Osteoblast (primary cell): ENCODE data around the gene TBC1D4. TPM values are rescaled to one million over a fixed set of nuclear protein-coding genes. Genes with fewer than 3 reads are reported as not detected.

ENCODE experiments used
- DNase-seq: peaks from one replicate; pipeline ENCODE4 v3.0.0; 2011; ENCODE audit warnings: low spot score, mixed read lengths; ENCODE audit not compliant: insufficient read length; ENCODE audit errors: missing footprints
- H2AFZ ChIP-seq: 2 replicates; pipeline ENCODE4 v1.6.0; 2011; ENCODE audit warnings: mild to moderate bottlenecking, low read length
- H3K27ac ChIP-seq: 2 replicates; pipeline ENCODE4 v1.5.1; 2011; ENCODE audit warnings: mild to moderate bottlenecking, low read depth, low read length, moderate library complexity
- H3K27me3 ChIP-seq: 2 replicates; pipeline ENCODE4 v1.6.0; 2012; ENCODE audit warnings: mild to moderate bottlenecking, control low read depth, inconsistent platforms, low read length, moderate library complexity; ENCODE audit not compliant: insufficient read depth
- H3K36me3 ChIP-seq: 2 replicates; pipeline ENCODE4 v1.5.1; 2011; ENCODE audit warnings: mild to moderate bottlenecking, low read length, control low read depth, moderate library complexity; ENCODE audit not compliant: insufficient read depth
- H3K4me1 ChIP-seq: 2 replicates; pipeline ENCODE4 v1.5.1; 2011; ENCODE audit warnings: mild to moderate bottlenecking, low read length, control low read depth, moderate library complexity; ENCODE audit not compliant: insufficient read depth
- H3K4me2 ChIP-seq: 2 replicates; pipeline ENCODE4 v1.6.0; 2011; ENCODE audit warnings: mild to moderate bottlenecking, low read length; ENCODE audit not compliant: insufficient read depth
- H3K4me3 ChIP-seq: fragments of 200-600 bp; sonication (generic); 3 replicates; pipeline ENCODE4 v1.5.1; 2012; ENCODE audit warnings: mild to moderate bottlenecking, low read length, inconsistent platforms; ENCODE audit not compliant: insufficient read depth
- H3K79me2 ChIP-seq: 2 replicates; pipeline ENCODE4 v1.6.0; 2012; ENCODE audit warnings: mild to moderate bottlenecking, low read length, control low read depth, inconsistent platforms; ENCODE audit not compliant: insufficient read depth
- H3K9me3 ChIP-seq: 2 replicates; pipeline ENCODE4 v1.5.1; 2011; ENCODE audit warnings: low read depth, low read length, control low read depth
- H4K20me1 ChIP-seq: 2 replicates; pipeline ENCODE4 v1.6.0; 2012; ENCODE audit warnings: mild to moderate bottlenecking, low read length, control low read depth; ENCODE audit not compliant: insufficient read depth
- total RNA-seq: library from RNA; depleted of rRNA; stranded (reverse); fragments of >200 nt; gene quantifications from 2 replicates; pipeline ENCODE4 v1.2.3, GENCODE V29; 2012
- TF ChIP-seq, protein P1 (sequence below): IDR thresholded peaks from 2 replicates; pipeline ENCODE4 v1.5.1; 2011; ENCODE audit warnings: mild to moderate bottlenecking, low read depth, low read length, moderate library complexity; ENCODE audit errors: extremely low read depth

Gene TBC1D4
- total RNA-seq, 1 donor: 19.5 TPM

DNA sequence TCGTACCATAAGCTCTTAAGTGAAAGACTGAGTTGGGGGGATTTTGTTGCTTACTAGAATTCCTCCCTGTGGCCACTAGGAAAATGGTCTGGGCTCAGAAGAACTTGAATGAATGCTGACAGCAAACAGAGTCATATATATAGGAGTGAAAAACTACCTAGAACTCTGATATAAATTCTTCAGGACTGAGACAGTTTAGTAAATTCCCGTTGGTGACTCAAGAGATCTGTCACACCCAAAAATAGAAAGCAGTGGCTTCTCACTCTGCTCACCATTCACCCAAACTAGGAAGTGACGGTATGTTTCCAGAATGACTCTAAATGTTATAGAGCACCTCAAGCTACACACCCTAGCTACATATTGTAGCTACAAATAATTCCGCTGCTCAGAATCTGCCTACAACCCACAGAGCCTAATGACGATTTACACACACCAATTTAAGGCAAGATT lies 116.2 kb downstream of the TBC1D4 start:
- H3K27me3 ChIP-seq: no peaks in the 10 kb centered on the region
- H3K4me1 ChIP-seq: peaks cover 46% of the 10 kb centered on the region
- TF ChIP-seq, protein P1, sequence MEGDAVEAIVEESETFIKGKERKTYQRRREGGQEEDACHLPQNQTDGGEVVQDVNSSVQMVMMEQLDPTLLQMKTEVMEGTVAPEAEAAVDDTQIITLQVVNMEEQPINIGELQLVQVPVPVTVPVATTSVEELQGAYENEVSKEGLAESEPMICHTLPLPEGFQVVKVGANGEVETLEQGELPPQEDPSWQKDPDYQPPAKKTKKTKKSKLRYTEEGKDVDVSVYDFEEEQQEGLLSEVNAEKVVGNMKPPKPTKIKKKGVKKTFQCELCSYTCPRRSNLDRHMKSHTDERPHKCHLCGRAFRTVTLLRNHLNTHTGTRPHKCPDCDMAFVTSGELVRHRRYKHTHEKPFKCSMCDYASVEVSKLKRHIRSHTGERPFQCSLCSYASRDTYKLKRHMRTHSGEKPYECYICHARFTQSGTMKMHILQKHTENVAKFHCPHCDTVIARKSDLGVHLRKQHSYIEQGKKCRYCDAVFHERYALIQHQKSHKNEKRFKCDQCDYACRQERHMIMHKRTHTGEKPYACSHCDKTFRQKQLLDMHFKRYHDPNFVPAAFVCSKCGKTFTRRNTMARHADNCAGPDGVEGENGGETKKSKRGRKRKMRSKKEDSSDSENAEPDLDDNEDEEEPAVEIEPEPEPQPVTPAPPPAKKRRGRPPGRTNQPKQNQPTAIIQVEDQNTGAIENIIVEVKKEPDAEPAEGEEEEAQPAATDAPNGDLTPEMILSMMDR: peak; percentile 25
- no peaks in the 10 kb centered on the region for H3K9me3 ChIP-seq
- H3K4me3 ChIP-seq: peak overlapping the region; percentile 32
- peak; percentile 85 for DNase-seq
- no peak overlapping the region for H2AFZ ChIP-seq
- no peaks in the 10 kb centered on the region for H3K36me3 ChIP-seq
- H3K4me2 ChIP-seq: peak overlapping the region; percentile 66
- peaks cover 35% of the 10 kb centered on the region for H3K79me2 ChIP-seq
- no peaks in the 10 kb centered on the region for H4K20me1 ChIP-seq
- H3K27ac ChIP-seq: peak overlapping the region; percentile 88

DNA sequence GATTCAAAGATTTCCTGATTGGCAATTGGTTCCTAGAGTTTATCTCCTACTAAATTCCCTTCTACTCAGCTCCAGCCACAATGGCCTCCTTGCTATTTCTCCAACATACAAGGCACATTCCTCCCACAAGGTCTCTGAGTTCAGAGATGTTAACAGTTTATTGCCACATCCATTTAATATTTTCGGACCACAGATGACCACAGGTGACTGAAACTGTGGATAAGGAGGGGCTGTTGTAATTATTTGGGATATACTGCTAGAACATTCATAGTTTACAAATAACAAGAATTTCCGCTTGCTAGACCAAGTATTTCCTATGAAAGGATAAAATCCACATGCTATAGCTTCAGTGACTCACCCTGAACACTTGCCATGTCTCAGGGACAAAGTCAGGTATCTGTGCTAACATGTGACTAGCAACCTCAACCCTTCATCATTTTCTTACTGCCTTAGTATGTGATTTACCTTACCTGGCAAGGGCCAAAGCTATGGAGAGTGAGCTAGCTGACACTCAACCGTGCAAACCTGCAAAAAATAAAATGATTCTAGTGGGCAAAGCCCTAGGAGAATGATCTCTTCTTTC lies 117.7 kb downstream of the TBC1D4 start:
- TF ChIP-seq, protein P1: no peak
- DNase-seq: no peak
- H4K20me1 ChIP-seq: no peaks in the 10 kb centered on the region
- no peaks in the 10 kb centered on the region for H3K27me3 ChIP-seq
- H3K4me3 ChIP-seq: no peak overlapping the region
- H3K79me2 ChIP-seq: peaks cover 26% of the 10 kb centered on the region
- H3K9me3 ChIP-seq: no peaks in the 10 kb centered on the region
- no peak overlapping the region for H3K4me2 ChIP-seq
- no peaks in the 10 kb centered on the region for H3K36me3 ChIP-seq
- H2AFZ ChIP-seq: no peak overlapping the region
- H3K4me1 ChIP-seq: peaks cover 59% of the 10 kb centered on the region
- H3K27ac ChIP-seq: no peak overlapping the region

DNA sequence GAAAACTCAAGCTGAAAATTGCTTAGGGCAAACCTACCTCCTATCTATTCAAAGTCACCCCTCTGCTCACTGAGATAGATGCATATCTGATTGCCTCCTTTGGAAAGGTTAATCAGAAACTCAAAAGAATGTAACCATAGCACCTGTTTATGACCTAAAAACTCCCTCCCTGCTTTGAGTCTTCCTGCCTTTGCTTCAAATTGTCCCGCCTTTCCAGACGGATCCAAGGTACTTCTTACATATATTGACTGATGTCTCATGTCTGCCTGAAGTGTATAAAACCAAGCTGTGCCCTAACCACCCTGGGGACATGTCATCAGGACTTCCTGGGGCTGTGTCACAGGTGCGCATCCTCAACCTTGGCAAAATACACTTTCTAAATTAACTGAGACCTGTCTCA lies 118.6 kb downstream of the TBC1D4 start:
- TF ChIP-seq, protein P1: no peak
- H3K9me3 ChIP-seq: no peaks in the 10 kb centered on the region
- no peak overlapping the region for H3K4me2 ChIP-seq
- no peak overlapping the region for H2AFZ ChIP-seq
- H3K4me3 ChIP-seq: no peak overlapping the region
- H3K36me3 ChIP-seq: no peaks in the 10 kb centered on the region
- peaks cover 60% of the 10 kb centered on the region for H3K4me1 ChIP-seq
- no peaks in the 10 kb centered on the region for H4K20me1 ChIP-seq
- DNase-seq: no peak
- no peaks in the 10 kb centered on the region for H3K27me3 ChIP-seq
- peaks cover 26% of the 10 kb centered on the region for H3K79me2 ChIP-seq
- no peak overlapping the region for H3K27ac ChIP-seq

- H3K4me1 ChIP-seq: peaks cover 60% of the 10 kb centered on the region
- no peak for DNase-seq
- no peaks in the 10 kb centered on the region for H3K36me3 ChIP-seq
- H3K9me3 ChIP-seq: no peaks in the 10 kb centered on the region
- no peak overlapping the region for H2AFZ ChIP-seq
- peaks cover 26% of the 10 kb centered on the region for H3K79me2 ChIP-seq
- H3K27me3 ChIP-seq: no peaks in the 10 kb centered on the region
- TF ChIP-seq, protein P1: no peak
- H3K4me2 ChIP-seq: no peak overlapping the region
- no peak overlapping the region for H3K4me3 ChIP-seq
- no peak overlapping the region for H3K27ac ChIP-seq
- H4K20me1 ChIP-seq: no peaks in the 10 kb centered on the region
These were observed 119.9 kb downstream of the TBC1D4 start for GRCh38 chr13:75362026-75362425.
